Cortex of kidney (tissue), 1 donor: ENCODE results near the gene RMND5B.
"Not testable (repeated sequence)": the region's sequence is repeated elsewhere in the genome, so short reads cannot be mapped to it uniquely, and the experiment has no call there.

Experiments used
- DNase-seq: peaks from one replicate; lab custom pipeline; 2025; lab: John Stamatoyannopoulos, UW

Gene RMND5B

GRCh38 chr5:178174456-178174855, 43.6 kb downstream of the RMND5B start:
- DNase-seq, result no peak

GRCh38 chr5:178176791-178177190, 46.0 kb downstream of the RMND5B start:
- DNase-seq, result no peak

- no peak for DNase-seq
These were observed 46.8 kb downstream of the RMND5B start for GRCh38 chr5:178177569-178177968.

GRCh38 chr5:178180141-178180863, 49.5 kb downstream of the RMND5B start:
- no peak for DNase-seq

GRCh38 chr5:178182158-178182876, 51.5 kb downstream of the RMND5B start:
- no peak for DNase-seq

GRCh38 chr5:178186427-178186826, 55.6 kb downstream of the RMND5B start:
- no peak for DNase-seq

GRCh38 chr5:178187014-178187413, 56.2 kb downstream of the RMND5B start, which contains the start of gene GMCL2:
Gene GMCL2, minus strand, starts transcription at chr5:178187371. Its CDS starts 72 bp downstream, at chr5:178187299.
- no peak for DNase-seq

- no peak for DNase-seq
These were observed 58.6 kb downstream of the RMND5B start for GRCh38 chr5:178189433-178189832.

GRCh38 chr5:178191661-178192060, 60.8 kb downstream of the RMND5B start:
- no peak for DNase-seq

- no peak for DNase-seq
These were observed 61.4 kb downstream of the RMND5B start for GRCh38 chr5:178192244-178192643.

GRCh38 chr5:178192787-178193186, 62.0 kb downstream of the RMND5B start:
- DNase-seq, result no peak

- no peak for DNase-seq
These were observed 62.5 kb downstream of the RMND5B start for GRCh38 chr5:178193251-178193809.

- DNase-seq, result no peak
These were observed 63.2 kb downstream of the RMND5B start for GRCh38 chr5:178194026-178194425.

GRCh38 chr5:178196281-178196812, 65.5 kb downstream of the RMND5B start:
- no peak for DNase-seq

- DNase-seq, result no peak
These were observed 66.2 kb downstream of the RMND5B start for GRCh38 chr5:178196986-178197385.

- not testable (repeated sequence) for DNase-seq
These were observed 67.3 kb downstream of the RMND5B start for GRCh38 chr5:178198151-178198550.

- no peak for DNase-seq
These were observed 67.9 kb downstream of the RMND5B start for GRCh38 chr5:178198706-178199105.

GRCh38 chr5:178199581-178200434, 69.0 kb downstream of the RMND5B start:
- no peak for DNase-seq
